KG1 (cell line): ENCODE data around the gene USP49.
"Not testable (repeated sequence)": the region's sequence is repeated elsewhere in the genome, so short reads cannot be mapped to it uniquely, and the experiment has no call there.

Experiments used
- DNase-seq: peaks from one replicate; lab custom pipeline; 2025; lab: John Stamatoyannopoulos, UW

The USP49 gene

GRCh38 chr6:41811946-41812345 lies 83.2 kb downstream of the USP49 start:
- DNase-seq, result not testable (repeated sequence)

- DNase-seq, result no peak
Measured at GRCh38 chr6:41811095-41811494, 84.1 kb downstream of the USP49 start.

DNA sequence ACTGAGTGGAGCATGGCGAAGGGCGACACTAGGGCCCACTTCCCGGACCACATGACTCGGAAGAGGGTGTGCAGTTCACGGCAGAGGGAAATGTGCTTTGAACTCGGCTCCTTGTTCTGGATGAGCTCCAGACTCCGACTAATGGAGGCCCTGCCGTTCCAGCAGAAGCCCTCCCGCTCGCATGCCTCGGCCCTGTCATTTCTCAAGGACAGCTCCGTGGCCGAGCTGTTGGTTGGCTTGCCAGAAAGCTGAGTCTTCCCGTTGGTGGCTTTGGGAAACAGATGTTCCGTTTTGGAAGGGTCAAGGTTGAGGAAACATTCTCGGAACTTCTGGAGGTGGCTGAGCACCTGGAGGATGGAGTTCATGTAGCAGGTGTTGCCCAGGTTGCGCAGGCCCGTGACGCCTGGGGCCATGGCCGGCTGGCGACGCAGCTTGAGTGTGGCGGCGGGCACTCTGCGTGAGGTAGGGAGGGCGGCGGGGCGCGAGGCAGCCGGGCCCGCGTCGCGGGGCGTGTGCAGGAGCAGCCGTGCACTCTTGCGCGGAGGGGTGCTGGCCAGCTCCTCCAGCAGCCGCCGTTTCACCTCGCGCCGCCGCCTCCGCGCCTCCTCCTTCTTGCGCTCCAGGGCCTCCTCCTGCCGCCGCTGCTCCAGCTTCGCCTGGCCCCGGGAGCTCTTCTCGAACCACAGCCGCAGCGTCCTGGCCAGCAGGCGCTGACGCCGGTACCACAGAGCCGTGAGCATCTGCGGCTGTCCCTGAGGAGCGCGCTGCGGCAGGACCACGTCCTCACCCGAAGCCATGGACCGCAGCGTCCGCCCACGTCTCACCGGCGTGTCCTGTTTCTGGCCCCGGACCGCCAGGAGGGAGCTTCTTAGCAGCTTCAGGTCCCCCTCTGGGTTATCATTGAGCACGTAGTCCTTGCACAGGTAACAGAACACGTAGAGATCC lies 89.1 kb downstream of the USP49 start:
- DNase-seq, result no peak

DNA sequence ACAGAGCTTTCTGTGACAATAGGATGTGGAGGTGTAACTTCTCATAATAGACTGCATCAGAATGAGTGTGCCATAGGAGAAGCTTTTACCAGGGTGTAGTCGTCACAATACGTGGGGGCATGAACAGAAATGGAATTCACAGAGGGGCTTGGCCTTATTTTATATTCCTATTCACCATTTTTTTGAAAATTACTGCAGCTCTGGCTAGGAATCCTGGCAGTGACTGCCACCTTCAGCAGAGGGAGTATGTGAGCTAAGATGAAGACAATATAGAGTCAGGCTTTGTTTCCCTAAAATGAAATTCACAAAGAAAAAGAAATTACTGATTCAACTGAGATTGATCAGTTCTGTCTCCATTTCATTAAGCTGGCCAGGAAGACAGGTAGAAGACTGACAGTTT lies 93.8 kb downstream of the USP49 start:
- no peak for DNase-seq

GRCh38 chr6:41799559-41799911 lies 95.6 kb downstream of the USP49 start:
- no peak for DNase-seq

- no peak for DNase-seq
Measured at GRCh38 chr6:41798901-41799558, 96.1 kb downstream of the USP49 start.

DNA sequence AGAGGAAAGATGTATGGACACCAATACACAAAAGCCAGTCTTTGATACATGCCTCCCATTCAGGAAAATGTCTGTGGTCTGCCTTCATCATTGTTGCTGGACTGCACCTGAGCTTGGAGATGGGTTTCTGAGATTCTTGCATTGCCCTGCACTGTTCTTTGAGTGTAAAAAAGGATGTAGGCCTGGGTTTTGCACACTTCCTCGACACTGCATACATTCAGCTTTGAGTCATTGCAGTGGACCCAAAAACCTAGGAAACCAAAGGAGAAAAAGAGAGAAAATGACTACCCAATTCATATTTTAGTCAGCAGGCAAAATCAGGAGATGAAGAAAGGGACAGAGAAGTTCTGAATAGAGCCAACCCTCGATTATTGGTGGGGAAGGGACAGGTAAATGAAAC lies 98.7 kb downstream of the USP49 start:
- DNase-seq, result no peak

- DNase-seq, result no peak
Measured at GRCh38 chr6:41791984-41792383, 103.2 kb downstream of the USP49 start.

GRCh38 chr6:41791305-41791704 lies 103.9 kb downstream of the USP49 start:
- no peak for DNase-seq

GRCh38 chr6:41790045-41790444 lies 105.1 kb downstream of the USP49 start:
- DNase-seq, result no peak

DNA sequence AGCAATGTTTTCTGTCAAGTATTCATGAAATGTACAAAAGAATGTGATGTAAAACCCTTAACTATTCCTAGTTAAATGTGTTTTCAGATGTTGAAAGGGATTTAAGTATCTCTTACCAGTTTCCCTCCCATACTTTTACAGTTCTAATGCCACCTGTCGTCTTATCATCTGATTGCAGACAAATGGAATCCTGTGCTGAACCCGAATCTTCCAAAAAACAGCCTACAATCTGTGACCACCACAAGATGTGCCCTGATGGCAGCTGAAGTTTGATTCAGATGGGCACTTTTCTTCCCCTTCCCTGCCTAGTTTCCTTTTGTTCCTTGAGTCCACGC lies 105.8 kb downstream of the USP49 start:
- DNase-seq, result no peak

- DNase-seq, result peak; percentile 93
Measured at GRCh38 chr6:41787219-41787917, 107.8 kb downstream of the USP49 start, which contains the start of gene TOMM6. TSS of gene TOMM6 (plus strand) at chr6:41787694. CDS start at chr6:41787698, 4 bp downstream.

DNA sequence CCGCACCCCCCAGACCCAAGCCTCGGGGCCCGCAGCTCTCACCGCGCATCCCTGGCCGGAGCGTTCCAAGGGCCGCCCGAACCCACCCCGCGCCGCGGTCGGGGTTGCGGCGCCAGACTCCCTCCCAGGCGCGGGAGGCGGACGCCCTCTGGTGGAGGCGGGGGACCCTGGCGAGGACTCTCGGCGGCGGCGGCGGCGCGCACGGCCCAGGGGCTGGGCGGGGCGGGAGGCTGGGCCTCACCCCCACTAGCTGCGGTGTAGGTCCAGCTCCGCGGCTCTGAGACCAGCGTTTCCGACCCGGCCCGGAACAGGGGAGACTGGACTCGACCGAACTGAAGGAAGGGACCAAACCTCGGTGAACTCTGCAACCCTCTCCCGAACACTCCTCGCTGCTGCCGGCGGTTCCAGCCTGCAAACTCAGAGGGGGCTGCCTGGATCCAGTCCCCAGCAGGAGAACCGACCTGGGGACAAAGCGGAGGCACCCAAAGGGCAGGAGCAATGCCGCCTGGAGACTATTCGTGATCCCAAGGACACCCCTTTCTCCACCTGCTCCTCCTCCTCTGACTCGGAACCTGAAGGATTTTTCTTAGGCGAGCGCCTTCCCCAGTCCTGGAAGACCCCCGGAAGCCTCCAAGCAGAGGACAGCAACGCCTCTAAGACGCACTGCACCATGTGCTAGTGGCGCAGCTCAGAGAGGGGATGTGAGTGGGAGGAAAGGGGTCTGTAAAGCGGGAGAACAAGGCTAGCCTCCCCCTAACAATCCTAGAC lies 108.5 kb downstream of the USP49 start:
- peak; percentile 79 for DNase-seq

- no peak for DNase-seq
Measured at GRCh38 chr6:41785689-41786450, 109.3 kb downstream of the USP49 start.

DNA sequence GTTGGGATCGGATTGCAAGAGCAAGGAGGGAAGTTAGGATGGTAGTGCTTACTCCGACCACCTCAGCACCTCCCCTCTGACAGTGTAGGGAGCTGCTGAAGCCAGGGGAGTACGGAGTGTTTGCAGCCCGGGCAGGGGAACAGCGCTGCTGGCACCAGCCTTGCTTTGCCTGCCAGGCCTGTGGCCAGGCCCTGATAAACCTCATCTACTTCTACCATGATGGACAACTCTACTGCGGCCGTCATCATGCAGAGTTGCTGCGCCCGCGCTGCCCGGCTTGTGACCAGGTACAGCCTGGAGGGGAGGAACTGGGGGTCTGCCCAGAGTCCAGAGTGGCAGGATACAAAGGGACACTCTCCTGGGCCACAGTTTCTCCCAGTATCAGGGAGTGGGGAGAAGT lies 109.9 kb downstream of the USP49 start:
- no peak for DNase-seq

- DNase-seq, result no peak
Measured at GRCh38 chr6:41784581-41785171, 110.5 kb downstream of the USP49 start.

GRCh38 chr6:41783106-41783780 lies 111.9 kb downstream of the USP49 start:
- DNase-seq, result no peak

GRCh38 chr6:41781366-41781730 lies 113.8 kb downstream of the USP49 start:
- no peak for DNase-seq

GRCh38 chr6:41780551-41781365 lies 114.4 kb downstream of the USP49 start, which contains the start of gene PRICKLE4:
TSS of gene PRICKLE4 (plus strand) at chr6:41780782. CDS start at chr6:41783474, 2,692 bp downstream.
- no peak for DNase-seq
